Stimulated activated CD8-positive, alpha-beta memory T cell treated with anti-CD3 and anti-CD28 coated beads, Interleukin-15, amount 100 ng/mL, for 24 hours (primary cell): ENCODE measurements around the gene AUH.
A peak's percentile ranks its signal among the peaks of the same experiment; 100 is the strongest.
"Not testable (repeated sequence)": the region's sequence is repeated elsewhere in the genome, so short reads cannot be mapped to it uniquely, and the experiment has no call there.

Source experiments
- DNase-seq: peaks from one replicate; pipeline ENCODE4 v3.0.0-alpha.2; 2020; ENCODE audit warnings: low read depth

The AUH gene

GRCh38 chr9:91361291-91362050 lies at the start of gene AUH:
Gene AUH (minus strand): TSS chr9:91361918. CDS start chr9:91361889, 29 bp downstream.
- peak; percentile 75 for DNase-seq

GRCh38 chr9:91411096-91411771 lies 49.5 kb upstream of the AUH start:
- no peak for DNase-seq

GRCh38 chr9:91410161-91410560 lies 48.4 kb upstream of the AUH start:
- no peak for DNase-seq

- no peak for DNase-seq
Observed at GRCh38 chr9:91408475-91408874, 46.8 kb upstream of the AUH start.

- DNase-seq = no peak
Observed at GRCh38 chr9:91407580-91408318, 46.0 kb upstream of the AUH start.

- DNase-seq = no peak
Observed at GRCh38 chr9:91405343-91406077, 43.8 kb upstream of the AUH start.

GRCh38 chr9:91403665-91404543 lies 42.2 kb upstream of the AUH start:
- no peak for DNase-seq

GRCh38 chr9:91398926-91399325 lies 37.2 kb upstream of the AUH start:
- no peak for DNase-seq

- DNase-seq = no peak
Observed at GRCh38 chr9:91395553-91396471, 34.1 kb upstream of the AUH start.

GRCh38 chr9:91395106-91395552 lies 33.4 kb upstream of the AUH start:
- no peak for DNase-seq

- no peak for DNase-seq
Observed at GRCh38 chr9:91393826-91394225, 32.1 kb upstream of the AUH start.

- no peak for DNase-seq
Observed at GRCh38 chr9:91392435-91392834, 30.7 kb upstream of the AUH start.

GRCh38 chr9:91391818-91392217 lies 30.1 kb upstream of the AUH start:
- DNase-seq = no peak

- no peak for DNase-seq
Observed at GRCh38 chr9:91391412-91391811, 29.7 kb upstream of the AUH start.

GRCh38 chr9:91389686-91390085 lies 28.0 kb upstream of the AUH start:
- DNase-seq = not testable (repeated sequence)

GRCh38 chr9:91386765-91387164 lies 25.0 kb upstream of the AUH start:
- DNase-seq = no peak

- DNase-seq = no peak
Observed at GRCh38 chr9:91384954-91385353, 23.2 kb upstream of the AUH start.

- no peak for DNase-seq
Observed at GRCh38 chr9:91383577-91383976, 21.9 kb upstream of the AUH start.

GRCh38 chr9:91382298-91382697 lies 20.6 kb upstream of the AUH start:
- DNase-seq = no peak

GRCh38 chr9:91379426-91379825 lies 17.7 kb upstream of the AUH start:
- no peak for DNase-seq
